SK-N-SH (cell line): ENCODE results near the gene NAV2. TPM values are rescaled to one million over a fixed set of nuclear protein-coding genes. Genes with fewer than 3 reads are reported as not detected.
A peak's percentile ranks its signal among the peaks of the same experiment; 100 is the strongest.
"Not testable (repeated sequence)": the region's sequence is repeated elsewhere in the genome, so short reads cannot be mapped to it uniquely, and the experiment has no call there.

Experiments
- CTCF ChIA-PET: fragments of 300-600, 350-600 bp; formaldehyde crosslinking; extraction: SDS; loops from one replicate; lab custom pipeline; 2021; lab: Yijun Ruan, JAX
- POLR2A ChIA-PET: fragments of 350-600 bp; sonication (Branson Sonifier 250); formaldehyde crosslinking; extraction: SDS; loops from one replicate; lab custom pipeline; 2020; ENCODE audit warnings: antibody characterized with exemption, inconsistent platforms; lab: Yijun Ruan, JAX
- DNase-seq: peaks from one replicate; pipeline ENCODE4 v3.0.0; 2012
- H2AFZ ChIP-seq: fragments of 200-600 bp; sonication (generic); 2 replicates; pipeline ENCODE4 v1.8.1; 2016; ENCODE audit warnings: antibody characterized with exemption, mild to moderate bottlenecking, low read depth
- H3F3A ChIP-seq: fragments of 200-600 bp; sonication (generic); replicated peaks from 2 replicates; pipeline ENCODE3; 2016; ENCODE audit warnings: antibody characterized with exemption, mild to moderate bottlenecking; ENCODE audit not compliant: insufficient read depth
- H3K27ac ChIP-seq, 2 experiments: fragments of 200-500 bp in 1 of 2; fragments of 200-600 bp in 1 of 2; sonication (Bioruptor generic) in 1 of 2; sonication (generic), shearing (Covaris generic) in 1 of 2; 2 replicates each; pipeline versions ENCODE4 v1.5.1 to v1.6.1; 2014 to 2016; ENCODE audit warnings: low read depth in 2 of 2, inconsistent platforms in 1 of 2, low read length in 1 of 2, mild to moderate bottlenecking in 1 of 2, mixed read lengths in 1 of 2
- H3K27me3 ChIP-seq: fragments of 200-600 bp; sonication (generic), shearing (Covaris generic); 2 replicates; pipeline ENCODE4 v1.6.1; 2016; ENCODE audit warnings: mixed run types; ENCODE audit not compliant: insufficient read depth
- H3K36me3 ChIP-seq, 2 experiments: fragments of 200-500 bp in 1 of 2; fragments of 200-600 bp in 1 of 2; sonication (Bioruptor generic) in 1 of 2; sonication (generic) in 1 of 2; replicated peaks in 1 of 2; 2 replicates each; pipeline versions ENCODE3 to v1.5.1; 2014 to 2016; ENCODE audit warnings: low read length in 1 of 2, mild to moderate bottlenecking in 1 of 2; ENCODE audit not compliant: insufficient read depth in 2 of 2, control insufficient read depth in 1 of 2
- H3K4me1 ChIP-seq, 2 experiments: fragments of 200-500 bp in 1 of 2; fragments of 200-600 bp in 1 of 2; sonication (Bioruptor generic) in 1 of 2; sonication (generic), shearing (Covaris generic) in 1 of 2; 2 replicates each; pipeline versions ENCODE4 v1.5.1 to v1.6.1; 2014 to 2016; ENCODE audit warnings: low read depth in 1 of 2, low read length in 1 of 2, mixed run types in 1 of 2; ENCODE audit not compliant: insufficient read depth in 2 of 2, control insufficient read depth in 1 of 2
- H3K4me2 ChIP-seq: fragments of 200-600 bp; sonication (generic), shearing (Covaris generic); 2 replicates; pipeline ENCODE4 v1.6.1; 2017; ENCODE audit warnings: mixed run types
- H3K4me3 ChIP-seq, 2 experiments: fragments of 200-500 bp in 1 of 2; fragments of 200-600 bp in 1 of 2; sonication (Bioruptor generic) in 1 of 2; sonication (generic), shearing (Covaris generic) in 1 of 2; 2 replicates each; pipeline versions ENCODE4 v1.5.1 to v1.8.1; 2014 to 2016; ENCODE audit warnings: low read depth in 2 of 2, inconsistent platforms in 1 of 2, low read length in 1 of 2, mild to moderate bottlenecking in 1 of 2, mixed read lengths in 1 of 2, moderate library complexity in 1 of 2
- H3K79me2 ChIP-seq: fragments of 200-600 bp; sonication (generic); 2 replicates; pipeline ENCODE4 v1.8.1; 2017; ENCODE audit warnings: mild to moderate bottlenecking; ENCODE audit not compliant: insufficient read depth
- H3K9ac ChIP-seq: fragments of 200-600 bp; sonication (generic); 2 replicates; pipeline ENCODE4 v1.6.1; 2017; ENCODE audit warnings: mixed run types
- H3K9me2 ChIP-seq: fragments of 200-600 bp; sonication (generic); 2 replicates; pipeline ENCODE4 v1.6.1; 2017; ENCODE audit warnings: mixed run types
- H3K9me3 ChIP-seq: fragments of 200-600 bp; sonication (generic); 2 replicates; pipeline ENCODE4 v1.6.1; 2017; ENCODE audit warnings: mixed run types, mild to moderate bottlenecking, moderate library complexity
- H4K20me1 ChIP-seq: fragments of 200-600 bp; sonication (generic); 2 replicates; pipeline ENCODE4 v1.6.1; 2017; ENCODE audit warnings: mild to moderate bottlenecking, mixed run types; ENCODE audit not compliant: insufficient read depth
- CTCF ChIP-seq: fragments of 200-600 bp; sonication (generic); IDR thresholded peaks from 2 replicates; pipeline ENCODE4 v1.6.1; 2017; ENCODE audit warnings: antibody characterized with exemption, mild to moderate bottlenecking, moderate library complexity
- ELF1 ChIP-seq: IDR thresholded peaks from 2 replicates; pipeline ENCODE4 v1.4.0; 2012
- FOXJ3 ChIP-seq: sonication (generic); formaldehyde crosslinking; IDR thresholded peaks from 2 replicates; pipeline ENCODE4 v1.5.1; 2020; ENCODE audit warnings: mild to moderate bottlenecking, missing genetic modification reagents
- GABPA ChIP-seq: IDR thresholded peaks from 2 replicates; pipeline ENCODE4 v1.4.0; 2012; ENCODE audit warnings: low read depth, mild to moderate bottlenecking
- GATA2 ChIP-seq: sonication (generic); formaldehyde crosslinking; IDR thresholded peaks from 2 replicates; pipeline ENCODE4 v1.5.0; 2020; ENCODE audit warnings: mild to moderate bottlenecking, missing genetic modification reagents
- MXI1 ChIP-seq: IDR thresholded peaks from 2 replicates; pipeline ENCODE4 v1.6.1; 2012; ENCODE audit warnings: mild to moderate bottlenecking, low read depth, low read length, improper control_type of control experiment
- PBX3 ChIP-seq: IDR thresholded peaks from 2 replicates; pipeline ENCODE4; 2012
- RFX5 ChIP-seq: IDR thresholded peaks from 2 replicates; pipeline ENCODE4 v1.6.1; 2012; ENCODE audit warnings: mild to moderate bottlenecking, improper control_type of control experiment, low read length
- SIN3A ChIP-seq: IDR thresholded peaks from 2 replicates; pipeline ENCODE4 v1.6.1; 2012; ENCODE audit warnings: low read depth, mild to moderate bottlenecking, low read length, moderate library complexity, borderline replicate concordance
- USF2 ChIP-seq: fragments of 150-350 bp; IDR thresholded peaks from 2 replicates; pipeline ENCODE4 v1.6.1; 2017; ENCODE audit warnings: antibody characterized with exemption, low read length, low read depth, borderline replicate concordance
- YY1 ChIP-seq: IDR thresholded peaks from 2 replicates; pipeline ENCODE4 v1.4.0; 2012; ENCODE audit warnings: low read depth, mild to moderate bottlenecking
- ZBTB33 ChIP-seq: IDR thresholded peaks from 2 replicates; pipeline ENCODE4 v1.4.0; 2012; ENCODE audit warnings: low read depth, borderline replicate concordance
- WGBS: methylation state at CpG from one replicate; pipeline ENCODE4 v1.1.6; 2017; ENCODE audit warnings: low lambda C conversion rate; 5-methylcytosine and 5-hydroxymethylcytosine counted together
- polyA plus RNA-seq, 3 experiments: library from polyadenylated mRNA; depleted of rRNA; stranded (reverse); fragments of >200 nt; gene quantifications; 2 replicates each; pipeline ENCODE4 v1.2.3, GENCODE V29; 2012

The NAV2 gene
- polyA plus RNA-seq, 1 of the 3 experiments (the other 2 are of a cell fraction), result 26.2 TPM

- POLR2A ChIA-PET, result not testable (repeated sequence)
- CTCF ChIA-PET, result interaction anchor here (1.0 kb wide), 1 partner anchor 9 kb away, joined by 3 read pairs; no protein-coding TSS in a partner anchor
- WGBS, result 91% methylated on average over 2 of the region's 2 CpGs
Measured at GRCh38 chr11:20006618-20007017, 294.0 kb downstream of the NAV2 start.

GRCh38 chr11:20007386-20007785, 294.7 kb downstream of the NAV2 start:
- peak; percentile 2; the same call in 1 of the 2 replicates for TF ChIP-seq USF2
- TF ChIP-seq FOXJ3 (CRISPR knock-in tag), result no peak
- no peaks in the 10 kb centered on the region for H3K27me3 ChIP-seq
- no peak for DNase-seq
- no peaks in the 10 kb centered on the region for H3K9me2 ChIP-seq
- no peak overlapping the region for H3K9ac ChIP-seq
- ChIA-PET CTCF (interaction anchor here (2.0 kb wide), 1 partner anchor 10 kb away, joined by 6 read pairs; no protein-coding TSS in a partner anchor), POLR2A (no interaction called here)
- no peak overlapping the region for H3K4me3 ChIP-seq
- H3K4me1 ChIP-seq, result peaks cover 0 to 34% of the 10 kb centered on the region in 2 experiments; a peak in 2 of 4 replicates
- no peak overlapping the region for H2AFZ ChIP-seq
- H3K4me2 ChIP-seq, result no peak overlapping the region
- WGBS, result 100% methylated on average over 1 of the region's 1 CpG
- H3K79me2 ChIP-seq, result peaks cover 80% of the 10 kb centered on the region
- H3K27ac ChIP-seq, result no peak overlapping the region
- peaks cover 22% of the 10 kb centered on the region for H3F3A ChIP-seq
- peaks cover 45 to 46% of the 10 kb centered on the region in 2 experiments for H3K36me3 ChIP-seq
- H3K9me3 ChIP-seq, result no peaks in the 10 kb centered on the region
- peaks cover 12% of the 10 kb centered on the region; the same call in 1 of the 2 replicates for H4K20me1 ChIP-seq

More at GRCh38 chr11:20006618-20007017, 294.0 kb downstream of the NAV2 start:
- Histone ChIP-seq H3F3A (peaks cover 21% of the 10 kb centered on the region), H4K20me1 (peaks cover 18% of the 10 kb centered on the region; the same call in 1 of the 2 replicates), H3K36me3 (peaks cover 42 to 48% of the 10 kb centered on the region in 2 experiments), H3K4me1 (peaks cover 0 to 33% of the 10 kb centered on the region in 2 experiments; a peak in 2 of 4 replicates), H3K79me2 (peaks cover 78% of the 10 kb centered on the region)
- H2AFZ ChIP-seq, H3K9ac ChIP-seq, H3K9me3 ChIP-seq, H3K4me2 ChIP-seq, H3K9me2 ChIP-seq, H3K27ac ChIP-seq, H3K4me3 ChIP-seq, DNase-seq, H3K27me3 ChIP-seq: not testable (repeated sequence)

- H2AFZ ChIP-seq, result no peak overlapping the region
- POLR2A ChIA-PET, result no interaction called here
- H4K20me1 ChIP-seq, result peaks cover 7% of the 10 kb centered on the region; the same call in 1 of the 2 replicates
- no peak overlapping the region for H3K4me3 ChIP-seq
- WGBS, result 90% methylated on average over 6 of the region's 6 CpGs
- CTCF ChIA-PET, result interaction anchor here (1.7 to 2.0 kb wide), 2 partner anchors 11 to 346 kb away, joined by 3 to 6 read pairs; no protein-coding TSS in a partner anchor
- H3K79me2 ChIP-seq, result peaks cover 82% of the 10 kb centered on the region
- peak overlapping the region; percentile 12 to 47; a peak in 2 of 4 replicates for H3K27ac ChIP-seq
- H3K9me3 ChIP-seq, result no peaks in the 10 kb centered on the region
- no peak overlapping the region for H3K9ac ChIP-seq
- no peak for DNase-seq
- H3K4me2 ChIP-seq, result no peak overlapping the region
- no peaks in the 10 kb centered on the region for H3K9me2 ChIP-seq
- H3K4me1 ChIP-seq, result peaks cover 0 to 28% of the 10 kb centered on the region in 2 experiments; a peak in 2 of 4 replicates
- H3K27me3 ChIP-seq, result no peaks in the 10 kb centered on the region
- H3K36me3 ChIP-seq, result peaks cover 39% of the 10 kb centered on the region in 2 experiments
- peaks cover 22% of the 10 kb centered on the region for H3F3A ChIP-seq
- no peak for TF ChIP-seq GATA2 (CRISPR knock-in tag)
- no peak for TF ChIP-seq GABPA
- TF ChIP-seq USF2, result no peak
- no peak for TF ChIP-seq ZBTB33
- no peak for TF ChIP-seq YY1
- TF ChIP-seq CTCF, result no peak
- TF ChIP-seq PBX3, result no peak
- no peak for TF ChIP-seq ELF1
- no peak for TF ChIP-seq MXI1
- TF ChIP-seq SIN3A, result no peak
- TF ChIP-seq RFX5, result no peak
Measured at GRCh38 chr11:20008190-20008870, 295.7 kb downstream of the NAV2 start.
